HEK293 (cell line): Measurements from ENCODE around the gene ESR2.

ENCODE experiments used
- CTCF ChIA-PET: fragments of 350-600 bp; formaldehyde crosslinking; extraction: SDS; loops from one replicate; lab custom pipeline; 2021; ENCODE audit warnings: antibody characterized with exemption; lab: Yijun Ruan, JAX
- POLR2A ChIA-PET: fragments of 300-600 bp; formaldehyde crosslinking; extraction: SDS; loops from one replicate; lab custom pipeline; 2020; ENCODE audit warnings: antibody characterized with exemption, inconsistent platforms; lab: Yijun Ruan, JAX
- H3K27ac ChIP-seq: fragments of 200-500 bp; sonication (Bioruptor generic); 2 replicates; pipeline ENCODE4 v1.5.1; 2014; ENCODE audit warnings: low read depth, low read length, control low read depth, inconsistent platforms; ENCODE audit errors: extremely low read depth
- H3K36me3 ChIP-seq, 2 experiments: fragments of 200-500 bp in 1 of 2; sonication (Bioruptor generic) in 1 of 2; 1 replicate in 1 of 2; 2 replicates in 1 of 2; pipeline ENCODE4 v1.5.1; 2014 to 2017; ENCODE audit warnings: inconsistent platforms in 2 of 2, low read length in 2 of 2; ENCODE audit not compliant: control insufficient read depth in 2 of 2, insufficient read depth in 1 of 2
- H3K4me1 ChIP-seq: fragments of 200-500 bp; sonication (Bioruptor generic); 2 replicates; pipeline ENCODE4 v1.5.1; 2014; ENCODE audit warnings: mild to moderate bottlenecking, low read length, inconsistent platforms; ENCODE audit not compliant: control insufficient read depth, insufficient read depth
- H3K4me3 ChIP-seq: 2 replicates; pipeline ENCODE4 v1.5.1; 2011; ENCODE audit warnings: low read depth, mild to moderate bottlenecking, control low read depth, low read length, moderate library complexity
- H3K9me3 ChIP-seq: fragments of 200-500 bp; sonication (Bioruptor generic); 2 replicates; pipeline ENCODE4 v1.5.1; 2014; ENCODE audit warnings: low read depth, low read length, inconsistent platforms; ENCODE audit not compliant: control insufficient read depth, insufficient read depth
- BCL11A ChIP-seq: fragments of 450-650 bp; formaldehyde crosslinking; IDR thresholded peaks from 2 replicates; pipeline ENCODE4 v1.5.1; 2016; ENCODE audit warnings: low read depth, missing biosample characterization, missing genetic modification characterization
- BCL11B ChIP-seq: fragments of 450-650 bp; formaldehyde crosslinking; IDR thresholded peaks from 2 replicates; pipeline ENCODE4 v1.5.1; 2016; ENCODE audit warnings: low read depth, missing biosample characterization, missing genetic modification characterization
- IKZF3 ChIP-seq: fragments of 450-650 bp; IDR thresholded peaks from 2 replicates; pipeline ENCODE4 v1.5.0; 2018; ENCODE audit warnings: missing biosample characterization, mild to moderate bottlenecking, missing genetic modification characterization, moderate library complexity
- PRDM1 ChIP-seq: fragments of 450-650 bp; formaldehyde crosslinking; IDR thresholded peaks from 2 replicates; pipeline ENCODE4; 2016; ENCODE audit warnings: missing biosample characterization, missing genetic modification characterization
- YY1 ChIP-seq: fragments of 450-650 bp; formaldehyde crosslinking; IDR thresholded peaks from 2 replicates; pipeline ENCODE4 v1.5.1; 2018; ENCODE audit warnings: missing biosample characterization, missing genetic modification characterization
- ZBTB21 ChIP-seq: fragments of 450-650 bp; formaldehyde crosslinking; IDR thresholded peaks from 2 replicates; pipeline ENCODE4 v1.5.1; 2017; ENCODE audit warnings: missing biosample characterization, missing genetic modification characterization
- ZNF214 ChIP-seq: fragments of 450-650 bp; formaldehyde crosslinking; IDR thresholded peaks from 2 replicates; pipeline ENCODE4 v1.5.1; 2017; ENCODE audit warnings: missing biosample characterization, mild to moderate bottlenecking, missing genetic modification characterization, borderline replicate concordance
- ZNF24 ChIP-seq: fragments of 450-650 bp; formaldehyde crosslinking; IDR thresholded peaks from 2 replicates; pipeline ENCODE4 v1.5.1; 2016; ENCODE audit warnings: missing biosample characterization, missing genetic modification characterization
- ZNF274 ChIP-seq, 2 experiments: fragments of 200-500 bp in 1 of 2; fragments of 450-650 bp in 1 of 2; sonication (Bioruptor generic) in 1 of 2; formaldehyde crosslinking in 1 of 2; IDR thresholded peaks; 2 replicates each; pipeline versions ENCODE4 v1.5.1 to v1.6.1; 2014 to 2016; ENCODE audit warnings: borderline replicate concordance in 1 of 2, inconsistent platforms in 1 of 2, low read length in 1 of 2, missing biosample characterization in 1 of 2, missing genetic modification characterization in 1 of 2
- ZNF292 ChIP-seq: fragments of 450-650 bp; formaldehyde crosslinking; IDR thresholded peaks from 2 replicates; pipeline ENCODE4 v1.5.1; 2016; ENCODE audit warnings: low read depth, missing biosample characterization, missing genetic modification characterization, borderline replicate concordance
- ZNF350 ChIP-seq: fragments of 450-650 bp; formaldehyde crosslinking; IDR thresholded peaks from 2 replicates; pipeline ENCODE4 v1.5.0; 2017; ENCODE audit warnings: missing biosample characterization, mild to moderate bottlenecking, missing genetic modification characterization
- ZNF521 ChIP-seq: fragments of 450-650 bp; formaldehyde crosslinking; IDR thresholded peaks from 2 replicates; pipeline ENCODE4 v1.5.1; 2017; ENCODE audit warnings: missing biosample characterization, mild to moderate bottlenecking, missing genetic modification characterization
- ZNF555 ChIP-seq: fragments of 450-650 bp; formaldehyde crosslinking; conservative IDR thresholded peaks from 2 replicates; pipeline ENCODE4 v1.5.1; 2017; ENCODE audit warnings: missing biosample characterization, mild to moderate bottlenecking, missing genetic modification characterization, inconsistent platforms
- ZNF561 ChIP-seq: fragments of 450-650 bp; IDR thresholded peaks from 2 replicates; pipeline ENCODE4 v1.5.1; 2018; ENCODE audit warnings: missing biosample characterization, missing genetic modification characterization, borderline replicate concordance
- ZNF707 ChIP-seq: fragments of 450-650 bp; formaldehyde crosslinking; IDR thresholded peaks from 2 replicates; pipeline ENCODE4 v1.5.1; 2016; ENCODE audit warnings: missing biosample characterization, missing genetic modification characterization
- ZNF837 ChIP-seq: fragments of 450-650 bp; formaldehyde crosslinking; IDR thresholded peaks from 2 replicates; pipeline ENCODE4 v1.5.1; 2016; ENCODE audit warnings: missing biosample characterization, missing genetic modification characterization
- TF ChIP-seq, protein P1 (sequence below): fragments of 450-650 bp; formaldehyde crosslinking; IDR thresholded peaks from 2 replicates; pipeline ENCODE4 v1.5.1; 2017; ENCODE audit warnings: missing biosample characterization, missing genetic modification characterization
- TF ChIP-seq, protein P2 (sequence below): fragments of 450-650 bp; formaldehyde crosslinking; IDR thresholded peaks from 2 replicates; pipeline ENCODE4 v1.5.1; 2016; ENCODE audit warnings: missing biosample characterization, missing genetic modification characterization
- TF ChIP-seq, protein P3 (sequence below): fragments of 450-650 bp; formaldehyde crosslinking; IDR thresholded peaks from 2 replicates; pipeline ENCODE4 v1.5.1; 2017; ENCODE audit warnings: missing biosample characterization, missing genetic modification characterization
- TF ChIP-seq, protein P4 (sequence below): fragments of 450-650 bp; formaldehyde crosslinking; IDR thresholded peaks from 2 replicates; pipeline ENCODE4 v1.5.1; 2017; ENCODE audit warnings: missing biosample characterization, missing genetic modification characterization

The ESR2 gene

DNA sequence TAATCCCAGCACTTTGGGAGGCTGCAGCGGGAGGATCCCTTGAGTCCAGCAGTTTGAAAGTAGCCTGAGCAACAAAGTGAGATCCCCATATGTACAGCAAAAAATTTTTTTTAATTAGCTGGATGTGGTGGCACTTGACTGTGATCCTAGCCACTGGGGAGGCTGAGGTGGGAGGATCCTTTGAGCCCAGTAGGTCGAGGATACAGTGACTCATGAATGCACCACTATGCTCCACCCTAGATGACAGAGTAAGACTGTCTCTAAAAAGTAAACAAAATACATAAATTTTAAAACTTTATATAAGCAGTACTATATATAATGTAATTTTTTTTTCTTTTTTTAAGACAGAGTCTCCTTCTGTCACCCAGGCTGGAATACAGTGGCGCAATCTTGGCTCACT is 115.4 kb downstream of the ESR2 start:
- TF ChIP-seq PRDM1 (no peak), BCL11B (tag by site-specific recombination) (no peak), ZBTB21 (no peak), ZNF292 (no peak), ZNF521 (tag by site-specific recombination) (no peak), ZNF24 (no peak), ZNF274 (IDR thresholded peaks at IDR 0.05; ENCODE audit: low read length) (no peak), ZNF274 (tag by site-specific recombination; IDR thresholded peaks at IDR 0.05; ENCODE audit: borderline replicate concordance) (no peak), ZNF707 (tag by site-specific recombination) (no peak), ZNF837 (tag by site-specific recombination) (no peak), ZNF214 (no peak), ZNF555 (tag by site-specific recombination) (no peak), ZNF561 (no peak)
- TF ChIP-seq, protein P1, sequence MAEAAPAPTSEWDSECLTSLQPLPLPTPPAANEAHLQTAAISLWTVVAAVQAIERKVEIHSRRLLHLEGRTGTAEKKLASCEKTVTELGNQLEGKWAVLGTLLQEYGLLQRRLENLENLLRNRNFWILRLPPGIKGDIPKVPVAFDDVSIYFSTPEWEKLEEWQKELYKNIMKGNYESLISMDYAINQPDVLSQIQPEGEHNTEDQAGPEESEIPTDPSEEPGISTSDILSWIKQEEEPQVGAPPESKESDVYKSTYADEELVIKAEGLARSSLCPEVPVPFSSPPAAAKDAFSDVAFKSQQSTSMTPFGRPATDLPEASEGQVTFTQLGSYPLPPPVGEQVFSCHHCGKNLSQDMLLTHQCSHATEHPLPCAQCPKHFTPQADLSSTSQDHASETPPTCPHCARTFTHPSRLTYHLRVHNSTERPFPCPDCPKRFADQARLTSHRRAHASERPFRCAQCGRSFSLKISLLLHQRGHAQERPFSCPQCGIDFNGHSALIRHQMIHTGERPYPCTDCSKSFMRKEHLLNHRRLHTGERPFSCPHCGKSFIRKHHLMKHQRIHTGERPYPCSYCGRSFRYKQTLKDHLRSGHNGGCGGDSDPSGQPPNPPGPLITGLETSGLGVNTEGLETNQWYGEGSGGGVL (tag by site-specific recombination) = no peak
- TF ChIP-seq, protein P2, sequence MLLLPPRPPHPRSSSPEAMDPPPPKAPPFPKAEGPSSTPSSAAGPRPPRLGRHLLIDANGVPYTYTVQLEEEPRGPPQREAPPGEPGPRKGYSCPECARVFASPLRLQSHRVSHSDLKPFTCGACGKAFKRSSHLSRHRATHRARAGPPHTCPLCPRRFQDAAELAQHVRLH (tag by site-specific recombination) = no peak
- TF ChIP-seq, protein P3, sequence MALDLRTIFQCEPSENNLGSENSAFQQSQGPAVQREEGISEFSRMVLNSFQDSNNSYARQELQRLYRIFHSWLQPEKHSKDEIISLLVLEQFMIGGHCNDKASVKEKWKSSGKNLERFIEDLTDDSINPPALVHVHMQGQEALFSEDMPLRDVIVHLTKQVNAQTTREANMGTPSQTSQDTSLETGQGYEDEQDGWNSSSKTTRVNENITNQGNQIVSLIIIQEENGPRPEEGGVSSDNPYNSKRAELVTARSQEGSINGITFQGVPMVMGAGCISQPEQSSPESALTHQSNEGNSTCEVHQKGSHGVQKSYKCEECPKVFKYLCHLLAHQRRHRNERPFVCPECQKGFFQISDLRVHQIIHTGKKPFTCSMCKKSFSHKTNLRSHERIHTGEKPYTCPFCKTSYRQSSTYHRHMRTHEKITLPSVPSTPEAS (tag by site-specific recombination) = no peak
- TF ChIP-seq, protein P4, sequence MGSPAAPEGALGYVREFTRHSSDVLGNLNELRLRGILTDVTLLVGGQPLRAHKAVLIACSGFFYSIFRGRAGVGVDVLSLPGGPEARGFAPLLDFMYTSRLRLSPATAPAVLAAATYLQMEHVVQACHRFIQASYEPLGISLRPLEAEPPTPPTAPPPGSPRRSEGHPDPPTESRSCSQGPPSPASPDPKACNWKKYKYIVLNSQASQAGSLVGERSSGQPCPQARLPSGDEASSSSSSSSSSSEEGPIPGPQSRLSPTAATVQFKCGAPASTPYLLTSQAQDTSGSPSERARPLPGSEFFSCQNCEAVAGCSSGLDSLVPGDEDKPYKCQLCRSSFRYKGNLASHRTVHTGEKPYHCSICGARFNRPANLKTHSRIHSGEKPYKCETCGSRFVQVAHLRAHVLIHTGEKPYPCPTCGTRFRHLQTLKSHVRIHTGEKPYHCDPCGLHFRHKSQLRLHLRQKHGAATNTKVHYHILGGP (tag by site-specific recombination) = no peak
- Histone ChIP-seq H3K9me3 (no peaks in the 10 kb centered on the region), H3K4me3 (no peak overlapping the region), H3K4me1 (no peaks in the 10 kb centered on the region), H3K27ac (no peak overlapping the region), H3K36me3 (peaks cover 10 to 33% of the 10 kb centered on the region in 2 experiments)
- CTCF ChIA-PET = no interaction called here
- POLR2A ChIA-PET = no interaction called here

DNA sequence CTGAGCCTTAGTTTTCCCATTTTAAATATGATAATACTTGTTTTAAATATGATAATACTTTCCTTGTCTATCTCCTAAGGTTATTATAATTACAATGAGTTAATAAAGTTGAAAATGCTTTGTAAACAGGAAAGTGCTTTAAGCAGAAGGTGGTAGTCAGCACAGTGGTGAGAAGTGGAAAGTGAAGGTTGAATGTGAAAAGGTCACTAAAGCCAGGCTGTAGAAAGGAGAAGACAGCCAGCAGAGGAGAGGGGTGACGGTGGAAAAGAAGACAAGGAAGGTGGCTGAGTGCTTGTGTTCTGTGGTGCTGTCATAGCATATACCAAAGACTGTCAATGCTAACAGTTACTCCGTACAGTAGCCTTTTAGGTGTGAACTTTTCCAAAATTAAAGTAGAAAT is 117.8 kb downstream of the ESR2 start:
- POLR2A ChIA-PET = no interaction called here
- no peak for TF ChIP-seq ZNF350 (tag by site-specific recombination)
- no peak for TF ChIP-seq IKZF3 (tag by site-specific recombination)
- no peak for TF ChIP-seq BCL11A
- TF ChIP-seq ZNF707 (tag by site-specific recombination) = no peak
- TF ChIP-seq YY1 (tag by site-specific recombination) = no peak
- TF ChIP-seq, all 188 proteins: peak for 0
- Histone ChIP-seq H3K36me3 (peaks cover 10 to 45% of the 10 kb centered on the region in 2 experiments), H3K27ac (no peak overlapping the region), H3K9me3 (no peaks in the 10 kb centered on the region), H3K4me3 (no peak overlapping the region), H3K4me1 (no peaks in the 10 kb centered on the region)
- CTCF ChIA-PET = no interaction called here
